HepG2 (cell line): ENCODE measurements around the gene IL18R1. TPM values are rescaled to one million over a fixed set of nuclear protein-coding genes. Genes with fewer than 3 reads are reported as not detected.
A peak's percentile ranks its signal among the peaks of the same experiment; 100 is the strongest.

Experiments
- ATAC-seq: fragments of 200-7000 bp; cut with Tn5 transposase; 3 replicates; pipeline ENCODE4 v1.9.1; 2020; ENCODE audit warnings: mild to moderate bottlenecking, moderate library complexity
- BruUV-seq: library from RNA; stranded (reverse); fragments of 400-500 nt; replicated peaks from 2 replicates; lab custom pipeline; 2021; lab: Mats Ljungman, UMichigan
- CTCF ChIA-PET: fragments of 300-600 bp; formaldehyde crosslinking; extraction: SDS; loops from one replicate; lab custom pipeline; 2021; ENCODE audit warnings: low total read pairs, inconsistent platforms, low intra/inter-chr PET ratio; lab: Yijun Ruan, JAX
- POLR2A ChIA-PET: fragments of 350-600 bp; sonication (Branson Sonifier 250); formaldehyde crosslinking; loops from one replicate; lab custom pipeline; 2020; ENCODE audit warnings: antibody characterized with exemption, inconsistent platforms; lab: Yijun Ruan, JAX
- DNase-seq: peaks from one replicate; pipeline ENCODE4 v3.0.0-alpha.2; 2015; ENCODE audit warnings: low spot score
- FAIRE-seq: peaks from 3 replicates; lab custom pipeline; 2011; peaks lifted over from hg19 to GRCh38; lab: Jason Lieb, UNC
- H2AFZ ChIP-seq: one replicate; pipeline ENCODE4 v1.6.1; 2011; ENCODE audit warnings: low read length, inconsistent platforms
- H3K27ac ChIP-seq: fragments of 300-600 bp; 3 replicates; pipeline ENCODE4 v1.8.0; 2011; ENCODE audit warnings: mixed run types, mild to moderate bottlenecking, mixed read lengths, low read length, inconsistent platforms; ENCODE audit not compliant: insufficient read depth; ENCODE audit errors: extremely low read length
- H3K27me3 ChIP-seq, 2 experiments: fragments of 200-600 bp in 1 of 2; 2 replicates in 1 of 2; 3 replicates in 1 of 2; pipeline versions ENCODE4 v1.6.0 to v1.8.0; 2011; ENCODE audit warnings: low read length in 2 of 2, mild to moderate bottlenecking in 2 of 2, moderate library complexity in 2 of 2, inconsistent platforms in 1 of 2; ENCODE audit not compliant: insufficient read depth in 2 of 2, control insufficient read depth in 1 of 2
- H3K36me3 ChIP-seq, 2 experiments: fragments of 200-600 bp in 1 of 2; replicated peaks in 1 of 2; 2 replicates in 1 of 2; 3 replicates in 1 of 2; pipeline versions ENCODE4 v1.5.1 to v1.8.0; 2011; ENCODE audit warnings: low read length in 2 of 2, inconsistent platforms in 1 of 2; ENCODE audit not compliant: insufficient read depth in 2 of 2, control insufficient read depth in 1 of 2
- H3K4me1 ChIP-seq: 2 replicates; pipeline ENCODE4 v1.5.1; 2012; ENCODE audit warnings: low read length, inconsistent platforms; ENCODE audit not compliant: insufficient read depth
- H3K4me2 ChIP-seq: 2 replicates; pipeline ENCODE4 v1.6.0; 2011; ENCODE audit warnings: low read depth, low read length, inconsistent platforms
- H3K4me3 ChIP-seq, 3 experiments: fragments of 200-600 bp in 1 of 3; sonication (generic), shearing (Covaris generic) in 1 of 3; replicated peaks in 1 of 3; 2 replicates each; pipeline ENCODE4 v1.5.1; 2011 to 2016; ENCODE audit warnings: low read length in 3 of 3, inconsistent platforms in 2 of 3, low read depth in 2 of 3, mild to moderate bottlenecking in 2 of 3, control low read depth in 1 of 3, mixed read lengths in 1 of 3; ENCODE audit not compliant: insufficient read depth in 1 of 3
- H3K79me2 ChIP-seq: one replicate; pipeline ENCODE4 v1.6.1; 2011; ENCODE audit warnings: low read length, inconsistent platforms; ENCODE audit not compliant: insufficient read depth
- H3K9ac ChIP-seq: 2 replicates; pipeline ENCODE4 v1.6.0; 2011; ENCODE audit warnings: mild to moderate bottlenecking, low read depth, low read length, inconsistent platforms; ENCODE audit not compliant: insufficient read depth
- H3K9me3 ChIP-seq: 2 replicates; pipeline ENCODE4 v1.5.1; 2012; ENCODE audit warnings: mild to moderate bottlenecking, low read length
- H4K20me1 ChIP-seq: 2 replicates; pipeline ENCODE4 v1.6.0; 2011; ENCODE audit warnings: inconsistent platforms, mild to moderate bottlenecking, low read length, moderate library complexity; ENCODE audit not compliant: insufficient read depth
- ARNT ChIP-seq: fragments of 450-650 bp; IDR thresholded peaks from 2 replicates; pipeline ENCODE4 v1.6.1; 2017
- FOXP1 ChIP-seq, 2 experiments: fragments of 450-650 bp in 1 of 2; IDR thresholded peaks; 2 replicates each; pipeline ENCODE4 v1.6.1; 2017 to 2018; ENCODE audit warnings: antibody characterized with exemption in 1 of 2
- MED1 ChIP-seq: sonication (generic); formaldehyde crosslinking; IDR thresholded peaks from 2 replicates; pipeline ENCODE4 v1.4.0; 2020; ENCODE audit warnings: missing genetic modification reagents
- NFKBIZ ChIP-seq: IDR thresholded peaks from 2 replicates; pipeline ENCODE4 v1.6.1; 2018; ENCODE audit warnings: missing genetic modification reagents, missing compliant biosample characterization
- PLRG1 ChIP-seq: fragments of 450-650 bp; conservative IDR thresholded peaks from 2 replicates; pipeline ENCODE4 v1.6.1; 2016
- SIX4 ChIP-seq: sonication (generic); formaldehyde crosslinking; IDR thresholded peaks from 2 replicates; pipeline ENCODE4 v1.4.0; 2020; ENCODE audit warnings: missing genetic modification reagents
- STAT5B ChIP-seq: sonication (generic); formaldehyde crosslinking; IDR thresholded peaks from 2 replicates; pipeline ENCODE4 v1.4.0; 2020; ENCODE audit warnings: missing genetic modification reagents
- ZNF143 ChIP-seq: sonication (generic); formaldehyde crosslinking; IDR thresholded peaks from 2 replicates; pipeline ENCODE4 v1.4.0; 2020; ENCODE audit warnings: missing genetic modification reagents
- WGBS: methylation state at CpG from one replicate; pipeline ENCODE4 v1.1.6; 2017; ENCODE audit warnings: low lambda C conversion rate; 5-methylcytosine and 5-hydroxymethylcytosine counted together
- in situ Hi-C: cut with HindIII; loops from 2 replicates; pipeline ENCODE4 v1.10.0; 2017; ENCODE audit warnings: low pct_unique_long_range_greater_than_20kb; ENCODE audit not compliant: extremely low pct_ligation_motif_present
- intact Hi-C: fragments of 100-400 bp; cut with micrococcal nuclease; formaldehyde crosslinking; loops from one replicate; pipeline ENCODE4 v1.10.0; 2022; ENCODE audit not compliant: unreplicated experiment
- polyA plus RNA-seq, 8 experiments: library from polyadenylated mRNA; depleted of rRNA in 3 of 8; stranded (reverse) in 7 of 8; unstranded in 1 of 8; fragments of >200 nt; fragmentation: Illumina TruSeq in 4 of 8; extraction: Trizol in 4 of 8; gene quantifications; 2 replicates each; pipeline versions ENCODE4 v1.2.1 to v1.2.3, GENCODE V29; 2011 to 2016; ENCODE audit warnings: low read depth in 4 of 8, missing spikeins in 1 of 8, mixed read lengths in 1 of 8; ENCODE audit not compliant: insufficient read depth in 1 of 8
- total RNA-seq, 5 experiments: library from RNA; depleted of rRNA; stranded (reverse); fragments of >200 nt; fragmentation: Illumina TruSeq; extraction: Trizol; gene quantifications; 2 replicates each; pipeline ENCODE4 v1.2.3, GENCODE V29; 2016; ENCODE audit warnings: low read depth in 1 of 5
- TF ChIP-seq, protein P1 (sequence below): sonication (generic); formaldehyde crosslinking; IDR thresholded peaks from 2 replicates; pipeline ENCODE4 v1.8.0; 2022; ENCODE audit warnings: missing genetic modification reagents, mild to moderate bottlenecking, inconsistent platforms, borderline replicate concordance

The IL18R1 gene
- total and polyA plus RNA-seq, 2 of the 13 experiments (the other 11 are each of a cell fraction or from before 2014, with no cell fraction given) = 0.01 to 0.04 TPM

DNA sequence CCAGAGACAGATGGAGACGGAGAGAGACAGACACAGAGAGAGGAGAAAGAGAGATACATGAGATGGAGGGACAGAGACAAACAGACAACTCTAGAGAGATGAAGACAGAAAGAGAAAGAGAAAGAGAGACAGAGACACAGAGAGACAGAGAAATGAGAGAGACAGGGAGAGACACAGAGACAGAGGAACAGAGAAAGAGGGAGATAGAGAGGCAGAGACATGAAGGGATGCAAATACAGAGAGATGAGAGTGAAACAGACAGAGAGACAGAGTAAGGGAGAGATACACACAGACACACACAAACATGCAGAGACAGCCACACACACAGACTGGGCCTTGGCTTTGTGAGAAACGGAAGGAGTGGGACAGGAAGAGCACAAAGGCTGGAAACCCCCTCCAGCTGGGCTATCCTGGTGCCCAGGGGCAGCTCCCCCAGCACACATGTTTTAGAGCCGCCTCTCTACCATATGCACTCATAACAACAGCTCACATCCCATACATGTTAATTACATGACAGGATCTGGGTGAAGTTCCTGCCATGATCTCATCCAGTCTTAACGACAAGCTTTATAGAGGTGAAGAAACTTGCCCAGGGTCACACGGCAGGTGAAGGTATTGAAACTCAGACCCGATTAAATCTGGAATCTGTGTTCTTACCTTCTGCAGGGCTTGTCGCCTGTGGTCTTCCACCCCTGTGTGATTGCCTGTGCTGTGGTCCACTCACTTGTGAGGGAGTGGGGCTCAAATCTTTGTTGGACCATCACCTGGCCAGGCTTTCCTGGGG is 32.4 kb downstream of the IL18R1 start:
- DNase-seq (no peak), FAIRE-seq (no peak), ATAC-seq (no peak)
- no peak overlapping the region for H3K4me2 ChIP-seq
- intact Hi-C loops = no loop called here
- no peaks in the 10 kb centered on the region for H3K79me2 ChIP-seq
- H2AFZ ChIP-seq = no peak overlapping the region
- ChIA-PET POLR2A (no interaction called here), CTCF (no interaction called here)
- TF ChIP-seq ZNF143 (no peak), NFKBIZ (no peak), ARNT (0 out of 2 replicates have a peak, but pooled peaks have one; percentile 34), FOXP1 (IDR thresholded peaks at IDR 0.05) (0 out of 2 replicates have a peak, but pooled peaks have one; percentile 19), FOXP1 (CRISPR knock-in tag; IDR thresholded peaks at IDR 0.05) (no peak), PLRG1 (0 out of 2 replicates have a peak, but pooled peaks have one; percentile 77)
- no peaks in the 10 kb centered on the region for H4K20me1 ChIP-seq
- peaks cover 7% of the 10 kb centered on the region for H3K9me3 ChIP-seq
- H3K27ac ChIP-seq = no peak overlapping the region
- H3K27me3 ChIP-seq = no peaks in the 10 kb centered on the region
- no peaks in the 10 kb centered on the region for H3K4me1 ChIP-seq
- WGBS = 51% methylated on average over 7 of the region's 7 CpGs
- no peak overlapping the region for H3K9ac ChIP-seq
- no peaks in the 10 kb centered on the region for H3K36me3 ChIP-seq
- H3K4me3 ChIP-seq = no peak overlapping the region
- no TSS peak for BruUV-seq
- in situ Hi-C loops = no loop called here

DNA sequence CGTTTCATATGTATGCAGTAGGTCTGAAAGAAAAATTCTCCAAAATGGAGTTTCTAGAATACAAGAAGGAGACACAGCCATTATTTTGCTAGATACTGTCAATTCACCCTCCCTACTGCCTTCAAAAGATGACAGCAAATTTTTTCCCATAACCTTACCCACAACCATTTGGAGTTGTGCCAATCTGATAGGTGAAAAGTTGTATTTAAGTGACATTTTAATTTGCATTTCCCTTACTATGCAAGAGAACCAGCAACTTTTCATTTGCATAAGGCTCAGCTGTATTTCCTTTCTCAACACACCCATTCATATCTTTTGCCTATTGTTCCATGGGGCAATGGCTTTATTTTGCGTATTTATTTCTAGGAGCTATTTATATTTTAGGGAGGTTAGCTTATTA is 36.0 kb downstream of the IL18R1 start:
- Histone ChIP-seq H3K27ac (no peak overlapping the region), H3K9ac (no peak overlapping the region), H3K9me3 (no peaks in the 10 kb centered on the region), H3K4me3 (no peak overlapping the region), H2AFZ (no peak overlapping the region), H4K20me1 (no peaks in the 10 kb centered on the region), H3K4me1 (no peaks in the 10 kb centered on the region), H3K4me2 (no peak overlapping the region), H3K79me2 (no peaks in the 10 kb centered on the region), H3K36me3 (no peaks in the 10 kb centered on the region), H3K27me3 (no peaks in the 10 kb centered on the region)
- TF ChIP-seq, protein P1, sequence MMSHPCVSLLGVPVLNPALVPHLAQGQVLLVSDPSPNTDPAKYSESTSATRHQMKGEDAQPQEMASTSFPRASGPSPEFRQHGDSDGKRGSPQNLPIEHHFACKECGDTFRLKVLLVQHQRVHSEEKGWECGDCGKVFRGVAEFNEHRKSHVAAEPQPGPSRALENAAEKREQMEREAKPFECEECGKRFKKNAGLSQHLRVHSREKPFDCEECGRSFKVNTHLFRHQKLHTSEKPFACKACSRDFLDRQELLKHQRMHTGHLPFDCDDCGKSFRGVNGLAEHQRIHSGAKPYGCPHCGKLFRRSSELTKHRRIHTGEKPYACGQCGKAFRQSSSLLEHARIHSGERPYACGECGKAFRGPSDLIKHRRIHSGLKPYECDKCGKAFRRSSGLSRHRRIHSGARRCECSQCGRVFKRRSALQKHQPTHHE (CRISPR knock-in tag) = no peak
- TF ChIP-seq STAT5B (CRISPR knock-in tag) (no peak), MED1 (CRISPR knock-in tag) (no peak), SIX4 (CRISPR knock-in tag) (no peak)
- DNase-seq = no peak
- CTCF ChIA-PET = no interaction called here
- in situ Hi-C loops = no loop called here
- BruUV-seq = no TSS peak
- WGBS = 41% methylated on average over 2 of the region's 2 CpGs
- intact Hi-C loops = no loop called here
- no peak for ATAC-seq
- POLR2A ChIA-PET = no interaction called here
- no peak for FAIRE-seq
